ENCODE data around the gene PPARD. TPM values are rescaled to one million over a fixed set of nuclear protein-coding genes. Genes with fewer than 3 reads are reported as not detected.

Gene PPARD
- polyA plus RNA-seq, 1 donor from 2014 or later, result 1.3 TPM

GRCh38 chr6:35310265-35310831 lies 32.0 kb upstream of the PPARD start (continued):
- TF ChIP-seq EZH2 (IDR thresholded peaks at IDR 0.05; ENCODE audit: borderline replicate concordance, insufficient read depth, low read length, poor library complexity, severe bottlenecking) (no peak), EP300 (conservative IDR thresholded peaks at IDR 0.05; ENCODE audit: poor library complexity, severe bottlenecking) (no peak), RAD21 (conservative IDR thresholded peaks at IDR 0.05) (no peak)

- Histone ChIP-seq H3K9me2 (ENCODE audit: insufficient read depth, low read length) (no peaks in the 10 kb centered on the region), H3K4me2 (ENCODE audit: low read length) (no peak overlapping the region), H3K9ac (ENCODE audit: low read length) (no peak overlapping the region), H2AFZ (ENCODE audit: low read depth, low read length) (no peak overlapping the region), H3K79me2 (replicated peaks; ENCODE audit: insufficient read depth, low read length) (no peaks in the 10 kb centered on the region), H3K4me3 (ENCODE audit: low read length) (no peak overlapping the region), H3F3A (ENCODE audit: insufficient read depth, low read length, poor library complexity, severe bottlenecking) (no peaks in the 10 kb centered on the region), H3K27ac (ENCODE audit: low read length) (no peak overlapping the region), H4K20me1 (ENCODE audit: insufficient read depth) (no peaks in the 10 kb centered on the region), H3K9me3 (ENCODE audit: low read length) (no peaks in the 10 kb centered on the region), H3K27me3 (ENCODE audit: insufficient read depth, low read depth, low read length) (no peaks in the 10 kb centered on the region), H3K36me3 (ENCODE audit: insufficient read depth, low read length) (no peaks in the 10 kb centered on the region)
- TF ChIP-seq EP300 (conservative IDR thresholded peaks at IDR 0.05; ENCODE audit: poor library complexity, severe bottlenecking) (no peak), CTCF (IDR thresholded peaks at IDR 0.05; ENCODE audit: poor library complexity, severe bottlenecking) (no peak), REST (IDR thresholded peaks at IDR 0.05; ENCODE audit: borderline replicate concordance) (no peak), TAF1 (IDR thresholded peaks at IDR 0.05; ENCODE audit: low read depth) (no peak), RAD21 (conservative IDR thresholded peaks at IDR 0.05) (no peak), POLR2AphosphoS5 (IDR thresholded peaks at IDR 0.05) (no peak), EZH2 (IDR thresholded peaks at IDR 0.05; ENCODE audit: borderline replicate concordance, insufficient read depth, low read length, poor library complexity, severe bottlenecking) (no peak), SMC3 (conservative IDR thresholded peaks at IDR 0.05; ENCODE audit: poor library complexity) (no peak), MXI1 (conservative IDR thresholded peaks at IDR 0.05; ENCODE audit: poor library complexity, severe bottlenecking) (no peak)
Observed at GRCh38 chr6:35311390-35312075, 30.8 kb upstream of the PPARD start.

Data from neural cell (in vitro differentiated cells).